NCI-H460 (cell line): Measurements from ENCODE around the gene ATP6V1G3. TPM values are rescaled to one million over a fixed set of nuclear protein-coding genes. Genes with fewer than 3 reads are reported as not detected.
"Not testable (repeated sequence)": the region's sequence is repeated elsewhere in the genome, so short reads cannot be mapped to it uniquely, and the experiment has no call there.

Source experiments
- DNase-seq: peaks from one replicate; pipeline ENCODE4 v3.0.0-alpha.2; 2016; ENCODE audit warnings: low read depth; ENCODE audit errors: extremely low read depth
- polyA plus RNA-seq: library from polyadenylated mRNA; depleted of rRNA; stranded (reverse); fragments of >200 nt; gene quantifications from 2 replicates; pipeline ENCODE4 v1.2.3, GENCODE V29; 2014; cell fraction: nucleus; rRNA removed
- total RNA-seq: library from RNA; depleted of rRNA; stranded (reverse); fragments of >200 nt; shearing (Covaris generic); gene quantifications from 2 replicates; pipeline ENCODE4 v1.2.3, GENCODE V29; 2014; rRNA removed

The ATP6V1G3 gene, protein sequence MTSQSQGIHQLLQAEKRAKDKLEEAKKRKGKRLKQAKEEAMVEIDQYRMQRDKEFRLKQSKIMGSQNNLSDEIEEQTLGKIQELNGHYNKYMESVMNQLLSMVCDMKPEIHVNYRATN
- not detected in 2 replicates for total RNA-seq
- polyA plus RNA-seq: not detected in 2 replicates

DNA sequence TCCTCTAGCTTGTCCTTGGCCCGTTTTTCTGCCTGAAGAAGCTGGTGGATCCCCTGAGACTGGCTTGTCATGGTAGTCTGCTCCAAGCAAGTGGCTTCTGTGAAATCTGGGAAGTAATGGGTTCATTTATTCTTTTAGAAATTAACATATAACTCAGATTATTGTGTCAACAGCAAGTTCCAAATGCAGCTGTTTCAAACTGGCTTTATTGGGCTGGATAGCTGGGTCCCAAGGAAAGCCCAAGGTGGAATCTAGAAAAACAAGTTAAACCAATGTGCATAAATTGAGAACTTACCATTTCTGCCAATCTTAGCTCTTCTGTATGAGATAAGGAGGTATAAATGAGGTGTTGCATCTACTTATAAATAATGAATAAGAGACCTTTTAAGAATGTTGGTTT is at the start of gene ATP6V1G3:
TSS of gene ATP6V1G3 (minus strand) at position 101 of the 400 bp plus-strand sequence. CDS start at position 71, 30 bp downstream.
- DNase-seq: no peak

DNA sequence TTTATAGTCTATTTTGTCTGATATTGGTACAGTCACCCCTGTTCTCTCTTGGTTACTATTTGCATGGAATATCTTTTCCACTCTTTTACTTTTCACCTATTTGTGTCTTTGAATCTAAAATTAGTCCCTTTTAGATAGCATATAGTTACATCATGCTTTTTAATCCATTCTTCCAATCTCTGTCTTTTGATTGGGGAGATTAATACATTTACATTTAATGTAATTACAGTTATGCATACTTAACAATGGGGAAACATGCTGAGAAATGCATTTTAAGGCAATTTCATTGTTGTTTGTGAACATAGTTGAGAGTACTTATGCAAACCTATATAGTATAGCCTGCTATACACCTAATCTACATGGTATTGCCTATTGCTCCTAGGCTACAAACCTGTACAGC is 48.4 kb upstream of the ATP6V1G3 start:
- DNase-seq: no peak

DNA sequence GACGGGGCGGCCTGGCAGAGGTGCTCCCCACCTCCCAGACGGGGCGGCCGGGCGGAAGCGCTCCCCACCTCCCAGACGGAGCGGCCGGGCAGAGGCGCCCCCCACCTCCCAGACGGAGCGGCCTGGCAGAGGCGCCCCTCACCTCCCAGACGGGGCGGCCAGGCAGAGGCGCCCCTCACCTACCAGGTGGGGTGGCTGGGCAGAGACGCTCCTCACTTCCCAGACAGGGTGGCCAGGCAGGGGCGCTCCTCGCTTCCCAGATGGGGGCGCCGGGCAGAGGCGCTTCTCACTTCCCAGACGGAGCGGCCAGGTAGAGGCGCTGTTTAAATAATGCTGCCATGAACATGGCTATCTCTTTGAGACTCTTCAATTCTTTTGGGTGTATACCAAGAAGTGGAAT is 43.7 kb upstream of the ATP6V1G3 start:
- no peak for DNase-seq

DNA sequence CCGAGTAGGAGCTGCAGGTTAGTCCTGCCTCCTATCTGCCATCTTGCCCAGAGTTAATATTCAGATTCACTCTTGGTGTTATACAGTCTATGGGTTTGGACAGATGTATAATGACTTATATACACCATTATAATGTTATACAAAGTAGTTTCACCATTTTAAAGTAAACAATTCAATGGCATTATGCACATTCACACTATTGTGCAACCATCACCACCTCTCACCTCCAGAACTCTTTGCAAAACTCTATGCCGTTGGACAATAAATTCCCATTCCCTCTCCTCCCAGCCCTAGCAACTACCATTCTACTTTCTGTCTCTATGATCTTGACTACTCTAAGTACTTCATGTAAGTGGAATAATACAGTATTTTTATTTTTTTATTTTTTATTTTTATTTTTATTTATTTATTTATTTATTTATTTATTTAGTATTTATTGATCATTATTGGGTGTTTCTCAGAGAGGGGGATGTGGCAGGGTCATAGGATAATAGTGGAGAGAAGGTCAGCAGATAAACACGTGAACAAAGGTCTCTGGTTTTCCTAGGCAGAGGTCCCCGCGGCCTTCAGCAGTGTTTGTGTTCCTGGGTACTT is 42.8 kb upstream of the ATP6V1G3 start:
- DNase-seq: not testable (repeated sequence)

DNA sequence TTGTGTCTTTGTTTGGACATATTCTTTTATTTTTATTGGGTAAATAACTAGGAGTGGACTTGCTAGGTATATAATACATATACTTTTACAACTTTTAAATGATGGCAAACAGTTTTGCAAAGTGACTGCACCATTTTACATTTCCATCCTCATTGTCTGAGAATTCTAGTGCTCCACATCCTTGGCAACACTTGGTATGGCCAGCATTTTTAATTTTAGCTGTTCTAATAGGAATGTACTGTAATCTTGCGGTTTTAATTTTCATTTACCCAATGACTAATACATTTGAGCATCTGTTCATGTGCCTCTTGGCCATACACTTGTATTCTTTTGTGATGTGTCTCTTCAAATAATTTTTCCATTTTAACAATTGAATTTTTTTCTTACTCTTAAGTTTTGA is 37.0 kb upstream of the ATP6V1G3 start:
- no peak for DNase-seq

DNA sequence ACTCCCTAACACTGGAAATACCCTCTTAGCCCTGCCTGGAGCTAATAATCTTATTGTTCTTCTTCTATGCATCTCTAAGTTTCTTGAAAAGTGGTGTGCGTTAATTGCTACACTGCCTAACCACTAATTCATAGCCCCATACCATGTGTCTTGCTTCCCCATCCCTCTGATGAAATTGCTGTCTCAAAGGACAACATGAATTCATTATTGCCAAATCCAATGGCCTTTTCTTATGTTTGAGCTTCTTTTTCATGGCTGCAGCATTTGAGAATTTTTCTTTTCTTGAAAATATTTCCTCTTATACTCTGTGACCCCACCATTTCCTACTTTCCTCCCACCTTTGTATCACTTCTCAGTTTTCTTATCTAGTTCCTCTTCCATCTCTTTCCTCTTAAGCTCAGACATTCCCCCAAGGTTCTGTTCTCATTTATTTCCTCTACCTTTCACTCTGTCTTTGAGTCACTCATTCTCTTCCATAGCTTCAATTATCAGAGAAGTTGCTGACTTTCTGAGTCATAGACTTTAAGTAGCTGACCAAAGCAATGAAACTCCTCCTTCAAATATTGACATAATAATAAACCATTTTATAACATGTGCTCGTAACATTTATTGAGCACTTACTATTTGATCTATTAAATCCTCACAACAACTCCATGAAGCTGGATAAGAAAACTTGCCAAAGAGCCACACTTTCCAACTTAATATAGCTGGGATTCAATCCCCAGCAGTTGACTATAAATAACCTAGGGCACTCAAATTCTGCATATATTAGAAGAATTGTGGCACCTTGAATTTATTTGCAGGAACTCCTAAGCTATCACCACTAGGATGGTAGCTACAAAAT is 35.5 kb upstream of the ATP6V1G3 start:
- no peak for DNase-seq

DNA sequence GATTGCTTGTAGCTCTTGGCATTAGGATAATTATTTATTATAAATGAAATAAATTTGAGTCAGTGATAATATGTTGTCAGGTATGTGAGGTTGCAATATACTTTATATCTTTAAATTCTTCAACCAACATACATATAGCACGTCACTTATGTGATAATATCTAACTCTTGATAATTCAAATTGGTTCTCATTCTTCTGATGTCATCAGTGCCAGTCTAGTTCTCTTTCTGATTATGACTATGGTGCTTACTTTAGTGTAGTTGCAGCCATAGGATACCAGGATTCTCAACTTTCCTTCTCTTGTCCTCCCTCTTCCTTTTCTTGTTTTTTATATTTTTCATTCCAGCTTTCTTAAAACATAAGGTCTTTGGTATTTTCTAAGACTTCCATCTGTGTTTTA is 34.8 kb upstream of the ATP6V1G3 start:
- no peak for DNase-seq

DNA sequence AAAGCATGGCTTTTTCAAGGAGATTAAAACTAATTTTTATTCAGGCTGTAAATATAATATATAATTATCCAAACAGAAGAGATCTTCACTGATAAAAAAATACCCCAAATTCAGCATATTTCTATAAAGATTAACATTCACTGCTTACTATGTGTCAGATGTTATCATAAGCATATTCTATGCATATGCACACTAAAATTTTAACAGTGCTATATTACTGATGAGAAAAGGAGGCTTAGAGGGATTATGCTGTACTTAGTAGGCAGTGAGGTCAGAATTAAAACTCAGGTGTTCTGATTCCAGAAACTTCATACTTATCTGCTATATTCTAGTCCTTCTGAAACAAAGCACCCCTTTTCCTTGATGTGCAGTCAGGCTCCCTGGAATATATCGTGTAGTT is 33.8 kb upstream of the ATP6V1G3 start:
- DNase-seq: no peak

DNA sequence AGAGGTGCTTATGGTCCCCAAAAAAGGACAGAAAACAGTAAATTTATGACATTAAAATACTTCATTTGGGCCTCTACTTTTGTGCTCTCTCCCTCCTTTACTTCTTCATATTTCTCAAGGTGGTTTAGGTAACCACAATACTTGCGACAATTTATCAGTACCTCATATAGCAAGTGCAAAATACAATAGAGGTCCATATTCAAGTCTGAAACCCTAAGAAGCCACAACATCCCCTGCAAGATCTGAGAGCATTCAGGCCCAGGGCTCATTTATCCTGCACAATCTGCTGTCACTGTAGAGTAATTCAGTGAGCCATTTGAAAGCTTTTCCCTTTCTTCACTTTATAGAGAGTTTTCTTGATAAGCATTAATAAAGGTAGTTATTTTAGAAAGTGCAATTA is 24.2 kb upstream of the ATP6V1G3 start:
- no peak for DNase-seq

DNA sequence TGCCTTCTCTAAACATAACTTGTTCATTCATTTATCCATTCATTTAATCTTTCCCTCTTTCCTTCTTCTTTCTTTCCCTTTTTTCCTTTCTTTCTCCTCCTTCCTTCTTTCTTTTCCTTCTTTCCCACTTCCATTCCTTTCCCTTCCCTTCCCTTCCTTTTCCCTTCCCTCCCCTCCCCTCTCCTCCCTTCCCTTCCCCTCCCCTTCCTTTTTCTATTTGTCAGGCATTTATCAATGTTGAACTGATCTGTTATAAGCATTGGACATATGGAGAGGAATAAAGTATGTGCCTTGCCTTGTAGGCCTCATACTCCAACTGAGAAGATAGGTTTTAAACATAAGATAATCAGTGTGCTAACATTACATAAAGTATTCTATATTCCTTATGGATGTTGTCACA is 23.7 kb upstream of the ATP6V1G3 start:
- DNase-seq: no peak

DNA sequence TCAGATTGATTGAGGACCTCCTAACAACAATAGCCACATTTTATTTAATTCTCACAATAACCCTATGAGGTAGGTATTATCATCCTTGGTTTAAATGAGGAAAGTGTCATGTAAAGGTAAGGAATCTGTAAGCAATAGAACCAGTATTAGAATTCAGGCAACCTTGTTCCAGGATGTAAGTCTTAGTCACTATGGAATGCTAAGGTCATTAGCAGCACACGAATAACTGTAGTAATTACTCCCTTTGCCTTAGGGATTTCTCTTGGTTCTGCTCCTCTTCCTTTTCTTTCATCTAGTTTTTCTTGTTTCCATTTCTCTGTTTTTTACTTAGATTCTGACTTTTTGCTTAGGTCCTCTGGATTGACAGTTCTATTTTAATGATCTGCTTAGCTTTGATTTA is 23.1 kb upstream of the ATP6V1G3 start:
- no peak for DNase-seq

DNA sequence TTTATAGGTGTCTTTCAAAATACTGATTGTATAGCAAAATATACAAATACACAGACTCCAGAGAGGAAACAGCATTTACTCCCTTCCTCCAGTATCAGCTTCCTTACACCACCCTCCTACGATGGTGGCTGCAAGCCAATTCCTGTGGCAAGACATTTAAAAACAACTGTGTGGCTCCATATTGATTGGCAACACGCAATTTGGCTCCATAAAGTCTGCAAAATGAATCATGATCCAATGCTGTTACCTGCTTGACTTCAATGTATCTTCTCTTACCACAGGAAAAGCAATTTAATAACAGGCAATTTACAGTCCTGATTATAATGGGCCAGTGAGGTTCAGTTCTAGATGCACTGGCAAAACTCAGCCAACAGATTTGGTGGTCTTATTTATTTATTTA is 19.7 kb upstream of the ATP6V1G3 start:
- DNase-seq: no peak

DNA sequence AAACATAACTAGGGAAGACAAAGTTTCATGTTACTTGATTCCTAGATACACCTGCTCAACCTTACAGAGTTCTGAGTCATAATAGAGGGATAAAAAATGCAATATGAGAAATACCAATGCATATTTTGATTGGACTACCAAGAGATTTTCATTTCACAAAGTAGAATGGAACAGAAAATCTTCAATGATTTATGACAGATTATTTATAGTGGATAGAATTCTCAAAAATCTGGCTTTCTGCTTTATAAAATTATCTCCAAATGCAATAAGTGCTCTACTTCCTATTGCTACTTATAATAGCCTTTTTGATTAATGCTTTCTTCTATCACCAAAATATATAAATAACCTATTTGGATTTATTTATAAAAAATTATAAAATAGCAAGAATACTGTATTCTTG is 18.9 kb upstream of the ATP6V1G3 start:
- no peak for DNase-seq

DNA sequence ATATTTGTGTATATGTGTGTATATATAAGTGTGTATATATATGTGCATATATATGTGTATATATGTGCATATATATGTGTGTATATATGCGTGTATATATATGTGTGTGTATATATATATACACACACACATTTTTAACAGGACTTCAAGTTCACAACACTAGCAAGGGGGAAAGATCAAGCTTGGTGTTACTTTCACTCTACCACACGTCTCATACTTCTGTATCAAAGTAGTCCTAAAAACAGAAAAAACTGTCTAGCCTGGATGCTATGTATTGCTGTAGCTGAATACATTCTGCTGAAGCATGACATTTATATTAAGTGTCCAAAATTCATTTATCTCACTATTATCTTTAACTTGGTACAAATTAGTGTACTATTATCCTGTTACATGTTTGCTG is 17.9 kb upstream of the ATP6V1G3 start:
- DNase-seq: no peak

DNA sequence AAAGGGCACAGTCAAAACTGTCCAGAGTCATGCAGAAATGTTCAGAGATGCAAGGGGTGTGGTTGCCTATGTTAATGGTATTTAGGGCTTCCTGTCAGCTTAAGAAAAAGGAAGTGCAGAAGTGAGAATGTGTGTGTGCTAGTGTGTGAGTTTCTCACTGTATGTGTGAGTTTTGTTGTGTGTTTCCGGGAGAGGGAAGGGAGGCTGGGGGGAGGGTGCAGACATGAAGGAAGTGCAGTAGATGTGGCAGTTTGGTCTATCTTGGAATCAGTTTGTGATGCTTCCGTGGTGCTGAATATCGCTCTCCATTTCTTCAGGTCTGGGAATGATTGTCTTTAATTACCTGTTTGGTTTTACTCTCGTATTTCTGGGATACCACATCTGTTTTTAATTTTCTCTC is 16.5 kb upstream of the ATP6V1G3 start:
- no peak for DNase-seq

DNA sequence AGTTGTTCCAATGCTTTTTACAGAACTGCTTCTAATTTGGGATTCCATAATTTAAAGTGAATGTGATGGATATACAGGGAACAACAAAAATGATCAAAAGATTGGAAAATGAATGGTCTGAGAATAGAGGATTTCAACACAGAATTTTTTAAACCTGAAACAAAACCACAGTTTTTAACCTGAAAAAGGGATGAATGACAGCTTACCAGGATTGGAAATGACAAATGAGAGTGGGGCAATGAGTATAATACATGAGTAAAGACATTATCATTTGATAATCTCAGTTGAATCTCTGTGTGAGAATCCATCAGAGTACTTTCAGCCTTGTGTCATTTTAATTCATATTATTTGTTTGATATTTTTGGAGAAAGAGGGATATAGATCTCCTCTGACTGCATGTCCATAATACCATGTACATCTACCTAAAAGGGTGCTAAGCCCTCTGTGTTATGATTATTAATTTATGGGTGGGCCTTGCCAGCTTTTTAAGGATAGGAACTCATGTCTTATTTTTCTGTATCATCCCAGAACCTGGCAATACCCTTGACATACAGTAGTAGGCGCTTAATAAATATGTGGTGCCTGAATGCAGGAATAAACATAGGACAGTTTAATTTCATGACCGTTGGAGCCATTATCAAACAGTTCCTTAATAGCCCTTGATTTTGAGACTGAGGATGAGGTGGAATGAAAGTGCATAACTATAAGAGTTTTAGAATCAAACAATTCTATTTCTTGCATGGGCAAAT is 12.4 kb upstream of the ATP6V1G3 start:
- no peak for DNase-seq

DNA sequence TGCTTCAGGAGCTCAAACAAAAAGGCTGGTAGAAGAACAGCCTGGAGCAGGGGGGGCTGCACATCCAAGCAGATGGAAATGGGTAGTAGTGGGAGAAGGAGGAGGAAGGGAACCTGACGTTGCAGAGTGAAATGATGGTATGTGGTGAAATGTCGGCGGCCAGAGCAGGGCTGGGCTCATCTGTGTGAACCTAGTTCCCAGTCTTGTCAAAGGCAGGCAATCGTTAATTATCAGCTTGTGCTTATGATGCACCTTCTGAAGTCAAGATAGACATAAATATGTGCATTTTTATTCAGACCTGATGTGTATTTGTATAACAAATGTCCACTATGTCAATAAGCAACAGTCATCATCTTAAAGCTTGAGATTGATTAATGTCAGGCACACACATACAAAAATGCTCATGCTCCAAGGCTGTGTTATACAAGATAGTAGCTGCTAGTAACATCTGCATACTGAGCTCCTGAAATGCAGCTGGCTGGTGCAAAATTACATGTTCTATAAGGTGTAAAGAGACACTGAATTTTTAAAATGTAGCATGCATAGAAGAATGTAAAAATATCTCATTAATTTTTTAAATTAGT is 10.6 kb upstream of the ATP6V1G3 start:
- DNase-seq: no peak

DNA sequence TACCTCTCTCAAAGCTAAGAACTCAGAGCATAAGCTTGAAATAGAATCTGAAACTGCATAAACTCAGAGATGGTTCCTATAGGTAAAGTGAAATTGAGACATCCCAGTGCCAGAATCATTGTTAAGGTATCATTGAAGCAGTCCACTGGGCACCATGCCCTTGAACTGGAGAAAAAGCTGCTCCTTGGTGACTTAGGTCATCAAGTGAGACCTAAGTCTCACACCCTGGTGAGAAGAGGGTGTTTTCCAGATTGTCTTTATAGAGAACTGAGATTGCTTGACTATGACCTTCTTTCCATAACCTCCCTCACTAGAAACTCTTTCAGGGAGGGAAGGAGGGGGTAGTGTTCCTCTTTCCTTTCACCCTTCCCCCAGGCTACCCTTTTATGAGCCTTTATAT is 9.4 kb upstream of the ATP6V1G3 start:
- DNase-seq: no peak

DNA sequence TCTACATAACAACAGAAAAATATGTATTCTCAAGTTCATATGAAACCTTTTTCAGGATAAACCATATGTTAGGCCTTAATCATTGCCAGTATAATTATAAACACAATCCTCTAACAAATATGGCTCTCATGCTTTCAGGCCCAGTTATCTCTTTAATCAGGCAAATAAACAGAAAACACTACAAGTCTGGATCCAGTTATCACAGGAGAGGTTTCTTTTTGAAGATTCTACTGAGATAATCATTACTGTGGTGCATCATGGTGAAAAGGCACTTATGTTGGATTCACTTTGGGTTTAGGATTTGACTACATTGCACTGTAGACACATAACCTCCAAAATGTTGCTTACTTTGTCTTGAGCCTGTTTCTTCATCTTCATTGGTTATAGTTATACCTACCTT is 8.4 kb upstream of the ATP6V1G3 start:
- DNase-seq: no peak

DNA sequence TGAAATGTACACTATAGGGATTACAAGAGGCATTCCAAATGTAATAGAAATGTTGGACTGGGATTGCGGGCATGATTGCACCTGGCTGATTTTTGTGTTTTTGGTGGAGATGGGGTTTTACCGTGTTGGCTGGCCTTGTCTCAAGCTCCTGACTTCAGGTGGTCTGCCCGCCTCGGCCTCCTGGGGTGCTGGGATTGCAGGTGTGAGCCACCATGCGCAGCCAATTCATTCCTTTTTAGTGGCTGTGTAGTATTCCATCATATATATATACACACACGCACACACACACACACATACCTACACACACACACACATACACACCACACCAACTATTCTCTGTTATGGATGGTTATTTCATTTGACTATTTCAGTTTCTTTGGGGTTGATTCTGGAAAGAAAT is 4.7 kb upstream of the ATP6V1G3 start:
- no peak for DNase-seq

DNA sequence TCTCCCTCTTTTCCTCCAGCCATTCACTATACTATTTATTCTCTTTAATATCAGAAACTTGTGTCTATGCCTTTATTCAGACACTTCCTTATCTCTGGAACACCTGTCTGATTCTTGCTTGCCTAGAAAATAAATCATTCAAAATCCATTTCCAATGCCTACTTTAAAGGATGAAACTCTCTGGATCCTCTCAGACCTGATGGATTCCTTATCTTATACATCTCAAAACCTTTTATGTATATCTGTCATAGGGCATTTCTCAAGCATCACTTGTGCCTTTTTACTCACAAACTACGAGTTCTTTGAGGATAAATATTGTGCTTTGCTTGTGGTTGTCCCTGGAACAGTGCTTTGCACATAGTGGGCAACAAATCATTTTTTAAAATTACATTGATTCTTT is 3.8 kb upstream of the ATP6V1G3 start:
- no peak for DNase-seq
